Measurements from ENCODE around the gene ARID3C. TPM values are rescaled to one million over a fixed set of nuclear protein-coding genes. Genes with fewer than 3 reads are reported as not detected.

The ARID3C gene
- total and polyA plus RNA-seq, 10 of the 15 experiments (the other 5 are each of a cell fraction or from before 2014, with no cell fraction given) = not detected

DNA sequence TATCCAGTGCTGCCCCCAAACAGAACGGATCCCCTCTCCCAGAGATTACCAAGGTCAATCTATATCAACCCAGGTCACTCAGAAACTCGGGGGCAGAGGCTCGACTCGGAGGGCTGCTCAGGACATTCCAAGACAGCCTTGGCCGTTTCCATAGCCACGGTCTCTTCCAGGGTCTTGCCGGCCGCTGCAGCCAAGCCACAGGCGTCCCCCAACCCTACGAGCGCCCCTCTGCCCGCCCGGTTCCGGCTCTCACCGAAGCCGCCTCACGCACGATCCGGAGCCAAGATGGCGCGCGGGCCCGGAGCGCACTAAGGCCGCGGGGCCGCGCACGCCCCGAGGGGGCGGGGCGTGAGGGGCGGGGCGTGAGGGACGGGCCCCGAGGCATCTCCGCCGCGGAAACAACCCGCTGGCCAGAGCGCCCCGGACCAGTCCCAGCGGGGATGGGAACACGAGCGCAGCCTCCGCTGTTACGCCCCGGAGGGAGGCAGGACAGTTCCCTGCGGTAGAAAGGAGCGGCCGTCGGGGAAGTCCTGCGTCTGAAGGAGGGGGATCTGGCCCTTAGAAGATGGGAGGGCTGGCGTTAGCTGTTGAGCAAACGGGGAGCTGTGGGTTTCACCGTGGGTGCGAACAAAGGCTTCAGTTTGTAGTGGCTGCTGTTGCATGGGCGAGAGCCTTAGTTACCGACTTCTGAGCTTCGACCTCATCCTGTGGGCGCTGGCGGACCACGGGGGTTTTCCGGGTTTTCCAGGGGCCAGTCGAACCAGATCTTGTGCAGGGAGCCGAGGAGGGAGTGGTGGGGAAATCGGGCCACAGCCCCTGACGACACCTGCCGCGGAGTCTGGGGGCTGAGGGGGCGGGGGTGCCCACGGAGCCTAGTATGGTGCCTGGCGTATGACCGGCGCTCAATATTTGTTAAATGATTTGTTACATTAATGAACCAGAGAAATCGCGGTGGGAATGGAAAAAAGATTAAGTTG lies 16.8 kb downstream of the ARID3C start, which contains the start of gene RPP25L:
Gene RPP25L, minus strand, starts transcription at position 287 of the 977 bp plus-strand sequence. CDS start 801 bp downstream, outside the sequence.
- WGBS (ENCODE audit: insufficient coverage, insufficient replicate concordance, low lambda C conversion rate, missing lambda C conversion rate) = 1% methylated on average over 44 of the region's 77 CpGs
- Histone ChIP-seq H3K27me3 (replicated peaks in 1 of 2; ENCODE audit: control insufficient read depth in 2 of 2, insufficient read depth in 2 of 2, low read length in 1 of 2) (no peaks in the 10 kb centered on the region), H2AFZ (ENCODE audit: control insufficient read depth, low read depth, low read length) (peak within 1 kb of the TSS; percentile 95), H3K4me1 (ENCODE audit: control insufficient read depth, insufficient read depth, low read length) (peaks cover 6% of the 10 kb centered on the region; the same call in 1 of the 2 replicates), H3K4me2 (ENCODE audit: control insufficient read depth, insufficient read depth) (peak within 1 kb of the TSS; percentile 86), H3K9ac (ENCODE audit: control insufficient read depth, insufficient read depth, low read length) (peak within 1 kb of the TSS; percentile 98), H4K20me1 (ENCODE audit: control insufficient read depth, insufficient read depth) (no peaks in the 10 kb centered on the region), H3K9me3 (replicated peaks; ENCODE audit: control insufficient read depth, insufficient read depth, low read length) (no peaks in the 10 kb centered on the region; the same call in 2 of the 3 replicates), H3K36me3 (ENCODE audit: control insufficient read depth in 2 of 2, insufficient read depth in 2 of 2, low read length in 1 of 2) (peaks cover 0 to 5% of the 10 kb centered on the region in 2 experiments; a peak in 1 of 4 replicates), H3K27ac (ENCODE audit: control insufficient read depth, insufficient read depth) (peak within 1 kb of the TSS; percentile 85), H3K79me2 (ENCODE audit: control insufficient read depth, insufficient read depth, low read length) (peaks cover 6% of the 10 kb centered on the region), H3K4me3 (peak within 1 kb of the TSS; percentile 81)
- RAD21 ChIA-PET (ENCODE audit: unreplicated experiment) = interaction anchor here (0.6 kb wide), 1 partner anchor 24 kb away, joined by 4 read pairs; no protein-coding TSS in a partner anchor
- no TSS peak for BruUV-seq (replicated peaks)
- CTCF ChIA-PET = interaction anchor here (0.7 to 5.6 kb wide), 9 partner anchors 8 to 1577 kb away, joined by 3 to 118 read pairs (median 3); partner anchors contain the start of genes DCTN3, GALT and SIGMAR1
- intact Hi-C loops (cut with micrococcal nuclease; ENCODE audit: unreplicated experiment) (loop anchor here (1.0 kb wide), 1 partner anchor 22 kb away; no protein-coding TSS in a partner anchor), in situ Hi-C loops (cut with MboI) (no loop called here)
- FAIRE-seq (no peak), ATAC-seq (peak; percentile 98), DNase-seq (ENCODE audit: low read depth, low spot score) (no peak)
- POLR2A ChIA-PET = interaction anchor here (0.9 to 2.2 kb wide), 2 partner anchors 8 to 26 kb away, joined by 5 to 8 read pairs; partner anchors contain the start of genes DCTN3 and SIGMAR1
- SMC1A ChIA-PET (ENCODE audit: uncharacterized antibody, unreplicated experiment) = interaction anchor here (0.6 to 2.4 kb wide), 4 partner anchors 8 to 504 kb away, joined by 3 to 13 read pairs (median 4); partner anchors contain the start of genes ATOSB, DCTN3 and SIGMAR1
- peak; percentile 52; the same call in 1 of the 2 replicates for TF ChIP-seq BACH1 (IDR thresholded peaks at IDR 0.05; ENCODE audit: borderline replicate concordance)
- TF ChIP-seq, protein P1, sequence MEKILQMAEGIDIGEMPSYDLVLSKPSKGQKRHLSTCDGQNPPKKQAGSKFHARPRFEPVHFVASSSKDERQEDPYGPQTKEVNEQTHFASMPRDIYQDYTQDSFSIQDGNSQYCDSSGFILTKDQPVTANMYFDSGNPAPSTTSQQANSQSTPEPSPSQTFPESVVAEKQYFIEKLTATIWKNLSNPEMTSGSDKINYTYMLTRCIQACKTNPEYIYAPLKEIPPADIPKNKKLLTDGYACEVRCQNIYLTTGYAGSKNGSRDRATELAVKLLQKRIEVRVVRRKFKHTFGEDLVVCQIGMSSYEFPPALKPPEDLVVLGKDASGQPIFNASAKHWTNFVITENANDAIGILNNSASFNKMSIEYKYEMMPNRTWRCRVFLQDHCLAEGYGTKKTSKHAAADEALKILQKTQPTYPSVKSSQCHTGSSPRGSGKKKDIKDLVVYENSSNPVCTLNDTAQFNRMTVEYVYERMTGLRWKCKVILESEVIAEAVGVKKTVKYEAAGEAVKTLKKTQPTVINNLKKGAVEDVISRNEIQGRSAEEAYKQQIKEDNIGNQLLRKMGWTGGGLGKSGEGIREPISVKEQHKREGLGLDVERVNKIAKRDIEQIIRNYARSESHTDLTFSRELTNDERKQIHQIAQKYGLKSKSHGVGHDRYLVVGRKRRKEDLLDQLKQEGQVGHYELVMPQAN (conservative IDR thresholded peaks at IDR 0.05) = 0 out of 2 replicates have a peak, but pooled peaks have one; percentile 22
- TF ChIP-seq CHD1 (IDR thresholded peaks at IDR 0.05; ENCODE audit: low read depth, low read length) = 0 out of 2 replicates have a peak, but pooled peaks have one; percentile 42
- TF ChIP-seq MEF2B (IDR thresholded peaks at IDR 0.05; ENCODE audit: partially characterized antibody, poor library complexity, severe bottlenecking) = peak; percentile 29
- TF ChIP-seq HDAC2 (IDR thresholded peaks at IDR 0.05) = no peak
- peak; percentile 94 for TF ChIP-seq YY1 (IDR thresholded peaks at IDR 0.05; ENCODE audit: low read depth, low read length)
- TF ChIP-seq EED (IDR thresholded peaks at IDR 0.05; ENCODE audit: low read depth) = no peak
- TF ChIP-seq EGR1 (IDR thresholded peaks at IDR 0.05; ENCODE audit: borderline replicate concordance in 1 of 2, low read depth in 2 of 2, low read length in 2 of 2) = peak in 1 of 2 experiments; percentile 68; a peak in 1 of 3 replicates
- TF ChIP-seq MXI1 (IDR thresholded peaks at IDR 0.05; ENCODE audit: low read depth, low read length) = no peak; the same call in 1 of the 2 replicates
- TF ChIP-seq, protein P2, sequence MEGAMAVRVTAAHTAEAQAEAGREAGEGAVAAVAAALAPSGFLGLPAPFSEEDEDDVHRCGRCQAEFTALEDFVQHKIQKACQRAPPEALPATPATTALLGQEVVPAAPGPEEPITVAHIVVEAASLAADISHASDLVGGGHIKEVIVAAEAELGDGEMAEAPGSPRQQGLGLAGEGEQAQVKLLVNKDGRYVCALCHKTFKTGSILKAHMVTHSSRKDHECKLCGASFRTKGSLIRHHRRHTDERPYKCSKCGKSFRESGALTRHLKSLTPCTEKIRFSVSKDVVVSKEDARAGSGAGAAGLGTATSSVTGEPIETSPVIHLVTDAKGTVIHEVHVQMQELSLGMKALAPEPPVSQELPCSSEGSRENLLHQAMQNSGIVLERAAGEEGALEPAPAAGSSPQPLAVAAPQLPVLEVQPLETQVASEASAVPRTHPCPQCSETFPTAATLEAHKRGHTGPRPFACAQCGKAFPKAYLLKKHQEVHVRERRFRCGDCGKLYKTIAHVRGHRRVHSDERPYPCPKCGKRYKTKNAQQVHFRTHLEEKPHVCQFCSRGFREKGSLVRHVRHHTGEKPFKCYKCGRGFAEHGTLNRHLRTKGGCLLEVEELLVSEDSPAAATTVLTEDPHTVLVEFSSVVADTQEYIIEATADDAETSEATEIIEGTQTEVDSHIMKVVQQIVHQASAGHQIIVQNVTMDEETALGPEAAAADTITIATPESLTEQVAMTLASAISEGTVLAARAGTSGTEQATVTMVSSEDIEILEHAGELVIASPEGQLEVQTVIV (IDR thresholded peaks at IDR 0.05; ENCODE audit: borderline replicate concordance, partially characterized antibody) = no peak
- TF ChIP-seq POLR2A (IDR thresholded peaks at IDR 0.05; ENCODE audit: low read depth, low read length) = peak; percentile 99
- no peak for TF ChIP-seq SREBF1 (IDR thresholded peaks at IDR 0.05; ENCODE audit: low read length)
- TF ChIP-seq CBX3 (IDR thresholded peaks at IDR 0.05; ENCODE audit: borderline replicate concordance, low read depth) = no peak
- no peak for TF ChIP-seq SUPT20H (IDR thresholded peaks at IDR 0.05; ENCODE audit: borderline replicate concordance, control insufficient read depth, low read depth, low read length)
- no peak for TF ChIP-seq ASH2L (IDR thresholded peaks at IDR 0.05; ENCODE audit: borderline replicate concordance, low read depth)
